AG08396 (cell line): ENCODE measurements around the gene PTGR3.

ENCODE experiments used
- DNase-seq: peaks from one replicate; pipeline ENCODE4 v3.0.0; 2012; ENCODE audit warnings: low spot score, mixed read lengths

PTGR3 gene

GRCh38 chr18:75169411-75169810, 39.5 kb downstream of the PTGR3 start:
- DNase-seq: no peak

GRCh38 chr18:75168619-75169018, 40.3 kb downstream of the PTGR3 start:
- DNase-seq: no peak

GRCh38 chr18:75167759-75168618, 41.0 kb downstream of the PTGR3 start:
- DNase-seq: no peak

GRCh38 chr18:75167137-75167536, 41.8 kb downstream of the PTGR3 start:
- DNase-seq: no peak

GRCh38 chr18:75165926-75166325, 43.0 kb downstream of the PTGR3 start:
- DNase-seq: no peak

GRCh38 chr18:75164479-75164878, 44.5 kb downstream of the PTGR3 start:
- DNase-seq: no peak

- DNase-seq: no peak
Measured at GRCh38 chr18:75163736-75164135, 45.2 kb downstream of the PTGR3 start.

GRCh38 chr18:75162978-75163377, 46.0 kb downstream of the PTGR3 start:
- no peak for DNase-seq

GRCh38 chr18:75162467-75162866, 46.5 kb downstream of the PTGR3 start:
- no peak for DNase-seq

- DNase-seq: no peak
Measured at GRCh38 chr18:75161256-75162028, 47.5 kb downstream of the PTGR3 start.

- no peak for DNase-seq
Measured at GRCh38 chr18:75160364-75160763, 48.6 kb downstream of the PTGR3 start.

GRCh38 chr18:75159646-75160356, 49.1 kb downstream of the PTGR3 start:
- DNase-seq: no peak

- no peak for DNase-seq
Measured at GRCh38 chr18:75159238-75159518, 49.8 kb downstream of the PTGR3 start.
